NCI-H2196 (cell line): ENCODE data around the gene MYO6.
A peak's percentile ranks its signal among the peaks of the same experiment; 100 is the strongest.
"Not testable (repeated sequence)": the region's sequence is repeated elsewhere in the genome, so short reads cannot be mapped to it uniquely, and the experiment has no call there.

ENCODE experiments used
- DNase-seq: peaks from one replicate; lab custom pipeline; 2025; ENCODE audit not compliant: unreplicated experiment; lab: John Stamatoyannopoulos, UW

Gene MYO6

DNA sequence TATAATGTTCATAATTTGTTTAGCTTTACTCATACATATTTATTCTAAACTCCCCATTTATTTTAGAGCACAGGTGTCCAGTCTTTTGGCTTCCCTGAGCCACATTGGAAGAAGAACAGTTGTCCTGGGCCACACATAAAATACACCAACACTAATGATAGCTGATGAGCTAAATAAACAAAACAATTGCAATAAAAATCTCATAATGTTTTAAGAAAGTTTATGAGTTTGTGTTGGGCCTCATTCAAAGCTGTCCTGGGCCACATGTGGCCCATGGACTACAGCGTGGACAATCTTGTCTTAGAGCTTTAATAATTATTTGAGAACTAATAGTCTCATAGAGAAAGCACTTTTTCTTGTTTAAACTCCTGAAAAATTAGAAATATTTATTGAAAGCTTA lies 131.3 kb downstream of the MYO6 start:
- no peak for DNase-seq

GRCh38 chr6:75882734-75883133 lies 133.7 kb downstream of the MYO6 start:
- no peak for DNase-seq

DNA sequence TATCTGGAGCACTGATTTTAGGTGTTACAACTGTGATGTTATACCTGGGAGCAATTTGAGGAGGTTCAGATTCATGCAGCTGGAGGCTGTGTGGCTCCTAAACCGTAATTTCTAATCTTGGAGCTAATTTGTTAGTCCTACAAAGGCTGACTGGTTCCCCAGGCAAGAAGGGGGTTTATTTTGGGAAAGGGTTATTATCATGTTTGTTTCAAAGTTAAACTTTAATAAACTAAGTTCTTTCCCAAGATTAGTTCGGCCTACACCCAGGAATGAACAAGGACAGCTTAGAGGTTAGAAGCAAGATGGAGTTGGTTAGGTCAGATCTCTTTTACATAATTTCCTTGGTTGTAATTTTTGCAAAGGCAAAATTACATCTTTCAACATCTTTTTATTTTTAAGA lies 135.8 kb downstream of the MYO6 start:
- no peak for DNase-seq

DNA sequence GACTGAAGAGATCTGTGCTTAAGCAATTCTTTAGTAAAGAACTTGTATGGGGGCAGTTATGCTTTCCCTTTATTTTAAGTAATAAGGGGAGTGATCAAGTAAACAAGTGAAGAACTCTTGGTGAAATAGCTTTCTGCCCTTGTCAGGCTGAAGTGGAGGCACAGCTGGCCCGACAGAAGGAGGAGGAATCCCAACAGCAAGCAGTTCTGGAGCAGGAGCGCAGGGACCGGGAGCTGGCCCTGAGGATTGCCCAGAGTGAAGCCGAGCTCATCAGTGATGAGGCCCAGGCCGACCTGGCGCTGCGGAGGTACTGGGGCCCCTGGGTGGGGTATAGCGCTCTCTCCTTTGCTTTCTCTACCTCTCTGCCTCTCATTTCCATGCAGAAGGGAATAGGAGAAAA lies 143.3 kb downstream of the MYO6 start:
- DNase-seq, result no peak

DNA sequence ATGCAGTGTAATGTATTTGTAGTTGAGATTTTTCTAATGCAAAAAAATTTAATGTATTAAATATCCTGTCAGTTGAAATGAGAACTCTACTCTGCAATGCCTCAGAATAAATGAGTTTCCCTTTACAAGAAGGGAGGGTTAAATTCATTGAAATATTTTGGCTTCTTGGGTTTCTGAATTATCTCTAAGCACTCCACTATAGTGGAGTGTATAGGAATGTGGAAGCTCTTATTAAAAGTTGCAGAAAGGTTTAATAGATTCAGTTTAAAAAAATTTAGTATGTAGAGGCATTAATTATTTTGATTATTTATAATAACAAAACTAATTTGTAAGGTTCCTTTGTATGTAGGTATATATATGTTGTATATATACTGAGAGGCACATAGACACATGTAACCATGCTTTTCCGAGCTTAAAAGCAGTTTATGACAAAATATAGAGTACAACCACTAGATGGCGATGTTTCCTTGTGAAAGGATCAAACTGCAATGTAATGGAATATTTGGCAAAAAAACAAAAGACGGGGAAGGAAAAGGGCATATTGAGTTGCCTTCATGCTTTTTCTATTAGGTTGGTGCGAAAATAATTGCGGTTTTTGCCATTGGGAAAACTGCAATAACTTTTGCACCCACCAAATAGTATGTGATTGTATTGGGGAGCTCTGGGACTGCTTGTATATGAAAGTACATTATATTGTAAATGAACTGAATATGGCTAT lies 144.2 kb downstream of the MYO6 start:
- peak; percentile 84 for DNase-seq

DNA sequence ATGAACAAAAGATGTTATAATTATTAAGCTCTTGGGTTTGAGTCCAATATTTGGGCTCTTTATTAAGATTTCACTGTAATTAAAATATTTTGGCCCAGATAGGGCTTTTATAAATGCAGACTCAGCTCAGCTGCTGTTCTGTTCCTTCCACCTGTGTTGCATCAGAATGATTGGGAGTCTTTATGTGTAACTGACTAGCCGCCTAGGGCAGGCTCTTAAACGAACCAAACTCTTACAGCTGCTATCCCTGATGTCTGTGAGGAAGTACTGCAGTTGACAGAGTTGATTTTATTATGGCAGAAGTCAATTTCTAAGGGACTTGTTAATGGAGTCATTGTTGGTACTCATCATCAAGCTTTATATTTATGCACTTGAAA lies 144.7 kb downstream of the MYO6 start:
- DNase-seq, result no peak

DNA sequence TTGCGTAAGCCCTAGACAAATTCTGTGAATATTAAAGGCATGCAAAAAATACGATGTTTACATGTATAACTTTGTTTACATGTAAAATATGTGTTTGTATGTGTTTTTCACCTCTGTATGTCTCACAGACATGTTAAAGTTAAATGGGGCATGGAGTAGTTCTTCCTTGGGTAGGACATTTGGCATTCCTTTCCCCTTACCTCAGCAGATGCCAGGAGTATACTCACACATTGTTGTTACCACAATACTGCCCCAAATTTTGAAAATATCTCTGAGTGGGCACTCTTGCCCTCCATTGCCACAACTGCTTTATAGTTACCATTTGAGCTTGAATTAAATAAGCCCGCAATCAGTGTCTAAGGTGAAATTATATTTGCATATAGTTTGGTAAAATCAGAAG lies 147.5 kb downstream of the MYO6 start:
- no peak for DNase-seq

DNA sequence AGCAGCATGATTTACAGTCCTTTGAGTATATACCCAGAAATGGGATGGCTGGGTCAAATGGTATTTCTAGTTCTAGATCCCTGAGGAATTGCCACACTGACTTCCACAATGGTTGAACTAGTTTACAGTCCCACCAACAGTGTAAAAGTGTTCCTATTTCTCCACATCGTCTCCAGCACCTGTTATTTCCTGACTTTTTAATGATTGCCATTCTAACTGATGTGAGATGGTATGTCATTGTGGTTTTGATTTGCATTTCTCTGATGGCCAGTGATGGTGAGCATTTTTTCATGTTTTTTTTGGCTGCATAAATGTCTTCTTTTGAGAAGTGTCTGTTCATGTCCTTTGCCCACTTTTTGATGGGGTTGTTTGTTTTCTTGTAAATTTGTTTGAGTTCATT lies 151.2 kb downstream of the MYO6 start:
- not testable (repeated sequence) for DNase-seq

DNA sequence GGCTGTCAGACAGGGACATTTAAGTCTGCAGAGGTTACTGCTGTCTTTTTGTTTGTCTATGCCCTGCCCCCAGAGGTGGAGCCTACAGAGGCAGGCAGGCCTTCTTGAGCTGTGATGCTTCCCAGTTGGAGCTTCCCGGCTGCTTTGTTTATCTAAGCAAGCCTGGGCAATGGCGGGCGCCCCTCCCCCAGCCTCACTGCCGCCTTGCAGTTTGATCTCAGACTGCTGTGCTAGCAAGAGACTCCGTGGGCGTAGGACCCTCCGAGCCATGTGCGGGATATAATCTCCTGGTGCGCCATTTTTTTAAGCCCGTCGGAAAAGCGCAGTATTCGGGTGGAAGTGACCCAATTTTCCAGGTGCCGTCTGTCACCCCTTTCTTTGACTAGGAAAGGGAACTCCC lies 156.1 kb downstream of the MYO6 start:
- DNase-seq, result not testable (repeated sequence)

GRCh38 chr6:75906871-75907270 lies 157.8 kb downstream of the MYO6 start:
- no peak for DNase-seq

GRCh38 chr6:75907444-75907843 lies 158.4 kb downstream of the MYO6 start:
- DNase-seq, result no peak

GRCh38 chr6:75913040-75913439 lies 164.0 kb downstream of the MYO6 start:
- DNase-seq, result no peak

DNA sequence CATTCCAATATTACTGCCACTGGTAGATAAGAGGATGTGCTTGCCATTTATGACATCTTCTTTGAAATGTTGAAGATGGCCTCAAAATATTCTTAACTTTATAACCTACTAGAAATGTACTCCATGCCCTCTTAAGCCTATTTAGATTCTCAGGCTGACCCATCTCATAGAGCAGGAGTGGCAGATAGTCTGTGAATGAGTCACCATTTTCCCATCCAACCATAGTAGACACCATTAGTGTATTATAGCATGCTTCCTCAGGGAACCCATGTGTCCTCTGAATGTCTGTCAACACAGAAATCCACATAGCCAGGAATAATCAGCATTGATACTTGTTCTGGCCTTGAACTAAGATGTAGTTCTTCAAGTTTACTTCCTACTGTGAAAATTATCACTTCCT lies 173.2 kb downstream of the MYO6 start:
- DNase-seq, result no peak

DNA sequence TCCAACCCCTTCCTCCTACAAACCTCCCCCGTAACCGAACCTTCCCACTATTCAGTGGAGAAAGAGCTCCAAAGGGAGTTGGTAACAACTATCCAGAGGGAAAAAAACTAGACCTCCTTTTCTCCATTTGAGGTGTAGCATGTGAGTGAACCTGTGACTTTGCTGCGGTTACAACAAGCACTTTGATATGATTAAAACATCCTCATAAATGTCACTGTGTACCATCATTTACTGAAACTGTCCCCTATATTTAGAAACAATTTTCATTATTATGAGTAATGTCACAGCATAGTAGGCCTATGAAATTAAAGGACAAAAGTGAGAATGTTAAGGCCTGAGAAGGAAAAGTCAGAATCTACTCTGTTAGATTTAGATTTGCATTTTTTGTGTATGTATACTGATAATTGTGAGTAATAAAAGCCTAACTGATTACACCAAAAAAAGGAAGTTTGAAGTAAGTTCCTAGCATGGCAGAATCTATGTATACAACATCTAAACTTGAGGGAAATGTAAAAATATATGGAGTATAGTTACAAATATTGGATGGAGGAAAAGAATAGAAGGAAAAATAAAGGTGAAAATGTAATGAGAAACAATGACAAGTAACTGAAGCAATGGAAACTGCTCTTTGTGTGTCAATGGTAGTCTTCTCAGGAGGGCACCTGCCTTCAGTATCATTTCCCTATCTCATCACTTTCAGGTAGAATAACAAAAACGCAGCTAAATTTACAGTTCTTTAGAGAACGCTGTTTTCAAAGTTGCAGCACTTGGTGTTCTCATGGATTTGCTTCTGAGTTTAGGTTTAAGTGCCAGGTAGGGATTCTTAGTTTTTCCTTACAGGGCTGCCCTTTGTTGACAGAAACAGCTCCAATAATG lies 177.5 kb downstream of the MYO6 start:
- DNase-seq, result no peak

- no peak for DNase-seq
Observed at GRCh38 chr6:75931011-75931680, 182.1 kb downstream of the MYO6 start.

GRCh38 chr6:75932067-75932466 lies 183.0 kb downstream of the MYO6 start:
- DNase-seq, result no peak

GRCh38 chr6:75933387-75933975 lies 184.4 kb downstream of the MYO6 start:
- DNase-seq, result no peak

DNA sequence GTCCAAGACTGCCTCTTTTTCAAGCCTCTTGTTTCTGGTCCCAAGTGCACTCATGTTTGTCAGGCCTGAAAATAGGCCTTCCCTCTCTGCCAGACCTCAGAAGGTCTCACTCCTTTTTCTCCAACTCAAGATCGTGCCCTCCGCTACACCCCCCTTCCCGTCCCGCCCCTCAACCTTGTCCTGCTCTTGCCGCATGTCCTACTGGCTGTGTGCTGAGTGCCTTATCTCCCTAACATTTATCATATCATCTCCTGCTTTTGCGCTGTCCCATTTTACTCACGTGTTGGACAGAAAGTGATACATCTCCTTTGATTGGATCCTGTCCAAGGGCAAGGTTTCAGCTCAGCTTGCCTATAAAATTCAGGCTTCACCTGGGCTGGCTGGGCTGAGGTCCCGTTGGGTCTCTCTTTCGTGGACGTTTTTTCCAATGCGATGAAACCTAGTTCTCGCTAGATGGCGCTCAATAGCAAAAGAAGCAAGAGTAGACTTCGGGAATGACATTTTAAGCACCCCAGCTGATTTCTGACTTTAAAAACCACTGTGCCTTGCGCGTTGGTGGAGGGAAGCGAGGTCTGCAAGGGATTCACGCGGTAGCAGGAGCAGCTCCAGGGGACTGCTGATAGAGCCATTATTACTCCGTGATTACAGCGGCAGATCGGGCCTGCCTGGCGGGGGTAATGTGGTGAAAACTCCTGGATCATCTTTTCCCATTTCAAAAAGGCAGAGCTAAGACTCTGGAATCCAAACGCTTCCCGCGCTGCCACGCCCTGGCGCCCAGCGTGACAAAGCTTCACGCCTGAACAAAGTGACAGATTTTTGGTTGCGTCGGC lies 185.8 kb downstream of the MYO6 start:
- DNase-seq, result peak; percentile 77

- no peak for DNase-seq
Observed at GRCh38 chr6:75935473-75935793, 186.4 kb downstream of the MYO6 start.

DNA sequence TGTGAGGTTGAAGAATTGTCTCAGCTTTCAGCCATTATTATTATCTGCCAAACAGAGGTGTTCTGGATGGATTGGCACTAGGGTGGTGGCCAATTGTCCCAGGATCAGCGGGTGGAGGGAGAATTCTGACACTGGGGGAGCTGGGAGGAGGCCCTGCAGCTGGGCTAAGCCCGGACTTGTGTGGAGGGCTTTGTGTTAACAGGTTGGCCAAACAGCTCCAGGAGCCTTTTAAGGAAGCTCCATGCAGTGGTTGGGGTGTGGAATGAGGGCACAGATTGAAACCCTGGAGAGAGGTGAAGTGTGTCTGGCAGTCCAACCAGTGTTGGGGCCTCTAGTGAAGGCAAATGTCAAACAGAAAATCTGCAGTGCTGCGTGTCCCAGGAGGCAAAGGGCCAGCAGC lies 187.6 kb downstream of the MYO6 start:
- DNase-seq, result no peak

- no peak for DNase-seq
Observed at GRCh38 chr6:75937846-75938245, 188.8 kb downstream of the MYO6 start.
